Suprapubic skin (tissue), 4 donors: ENCODE results near the gene CCDC40. TPM values are rescaled to one million over a fixed set of nuclear protein-coding genes. Genes with fewer than 3 reads are reported as not detected.
A peak's percentile ranks its signal among the peaks of the same experiment; 100 is the strongest.

Experiments
- DNase-seq, 2 donors: peaks; one replicate each; pipeline ENCODE4 v3.0.0-alpha.2; 2019; ENCODE audit warnings: low spot score in 2 of 2
- H3K27ac ChIP-seq: fragments of 200-600 bp; sonication (generic); one replicate; pipeline ENCODE4 v1.5.1; 2019
- H3K27me3 ChIP-seq: fragments of 200-600 bp; sonication (generic); one replicate; pipeline ENCODE4 v1.5.1; 2019
- H3K36me3 ChIP-seq: fragments of 200-600 bp; sonication (generic); one replicate; pipeline ENCODE4 v1.5.1; 2019
- H3K4me1 ChIP-seq: fragments of 200-600 bp; sonication (generic); one replicate; pipeline ENCODE4 v1.5.1; 2019
- H3K4me3 ChIP-seq: fragments of 200-600 bp; sonication (generic); one replicate; pipeline ENCODE4 v1.5.1; 2019; ENCODE audit warnings: mild to moderate bottlenecking
- H3K9me3 ChIP-seq: fragments of 200-600 bp; sonication (generic); one replicate; pipeline ENCODE4 v1.5.1; 2019
- EP300 ChIP-seq: sonication (generic); formaldehyde crosslinking; IDR thresholded peaks from one replicate; pipeline ENCODE4 v1.6.1; 2017; ENCODE audit warnings: antibody characterized with exemption
- POLR2A ChIP-seq, 2 donors: fragments of 450-650 bp; IDR thresholded peaks; one replicate each; pipeline ENCODE4 v1.6.1; 2017; ENCODE audit warnings: antibody characterized with exemption in 2 of 2, mild to moderate bottlenecking in 2 of 2, moderate library complexity in 2 of 2
- POLR2AphosphoS5 ChIP-seq, 3 donors: sonication (generic); formaldehyde crosslinking; IDR thresholded peaks; one replicate each; pipeline ENCODE4 v1.6.1; 2017; ENCODE audit warnings: antibody characterized with exemption in 3 of 3
- WGBS: methylation state at CpG from one replicate; pipeline ENCODE4 v1.1.5; 2018; 5-methylcytosine and 5-hydroxymethylcytosine counted together
- total RNA-seq, 4 donors: library from RNA; depleted of rRNA; stranded (reverse); fragments of >200 nt; gene quantifications; one replicate each; pipeline ENCODE4 v1.1.0, GENCODE V29; 2016
- TF ChIP-seq, protein P1 (sequence below), 2 donors: fragments of 200-600 bp in 1 of 2; fragments of 450-650 bp in 1 of 2; sonication (generic) in 1 of 2; IDR thresholded peaks; one replicate each; pipeline ENCODE4 v1.5.1; 2016 to 2019; ENCODE audit warnings: antibody characterized with exemption in 2 of 2, mild to moderate bottlenecking in 1 of 2, moderate library complexity in 1 of 2

CCDC40 gene
- total RNA-seq, 4 donors from 2014 or later: 1.2 to 4.4 (median 2.9) TPM

DNA sequence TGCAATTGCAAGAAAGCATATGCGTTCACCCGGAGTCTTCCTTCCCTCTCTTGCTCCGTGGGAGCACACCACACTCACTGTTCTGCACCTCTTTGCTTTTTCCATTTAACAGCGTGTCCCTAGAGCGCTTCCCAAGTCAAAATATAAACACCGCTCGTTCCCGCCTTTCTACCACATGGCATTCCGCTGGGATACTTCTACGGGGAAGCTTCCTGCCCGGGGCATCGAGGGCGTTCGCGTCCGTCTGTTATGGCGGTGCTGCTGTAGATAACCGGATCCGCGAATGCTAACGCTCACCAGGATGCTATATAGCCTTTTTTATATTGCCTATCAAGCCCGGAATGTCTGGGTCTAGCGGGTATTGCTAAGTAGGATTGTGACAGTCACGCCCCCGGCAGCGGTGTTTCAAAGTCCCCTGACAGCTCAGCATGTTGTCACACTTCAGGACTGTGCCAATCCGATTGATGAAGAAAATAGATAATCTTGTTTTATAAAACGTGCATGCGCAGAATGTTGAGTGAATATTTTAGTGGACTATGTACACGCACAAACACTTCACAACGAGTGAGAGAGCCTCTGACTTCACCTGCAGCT, 31.0 kb downstream of the CCDC40 start:
- H3K36me3 ChIP-seq: no peaks in the 10 kb centered on the region
- 96% methylated on average over 31 of the region's 31 CpGs for WGBS
- H3K27me3 ChIP-seq: no peaks in the 10 kb centered on the region
- H3K4me3 ChIP-seq: no peak overlapping the region
- no peak for TF ChIP-seq POLR2A (IDR thresholded peaks at IDR 0.05)
- no peak for TF ChIP-seq POLR2AphosphoS5 (IDR thresholded peaks at IDR 0.05)
- TF ChIP-seq, protein P1, sequence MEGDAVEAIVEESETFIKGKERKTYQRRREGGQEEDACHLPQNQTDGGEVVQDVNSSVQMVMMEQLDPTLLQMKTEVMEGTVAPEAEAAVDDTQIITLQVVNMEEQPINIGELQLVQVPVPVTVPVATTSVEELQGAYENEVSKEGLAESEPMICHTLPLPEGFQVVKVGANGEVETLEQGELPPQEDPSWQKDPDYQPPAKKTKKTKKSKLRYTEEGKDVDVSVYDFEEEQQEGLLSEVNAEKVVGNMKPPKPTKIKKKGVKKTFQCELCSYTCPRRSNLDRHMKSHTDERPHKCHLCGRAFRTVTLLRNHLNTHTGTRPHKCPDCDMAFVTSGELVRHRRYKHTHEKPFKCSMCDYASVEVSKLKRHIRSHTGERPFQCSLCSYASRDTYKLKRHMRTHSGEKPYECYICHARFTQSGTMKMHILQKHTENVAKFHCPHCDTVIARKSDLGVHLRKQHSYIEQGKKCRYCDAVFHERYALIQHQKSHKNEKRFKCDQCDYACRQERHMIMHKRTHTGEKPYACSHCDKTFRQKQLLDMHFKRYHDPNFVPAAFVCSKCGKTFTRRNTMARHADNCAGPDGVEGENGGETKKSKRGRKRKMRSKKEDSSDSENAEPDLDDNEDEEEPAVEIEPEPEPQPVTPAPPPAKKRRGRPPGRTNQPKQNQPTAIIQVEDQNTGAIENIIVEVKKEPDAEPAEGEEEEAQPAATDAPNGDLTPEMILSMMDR (IDR thresholded peaks at IDR 0.05): no peak
- TF ChIP-seq EP300: no peak
- H3K4me1 ChIP-seq: peaks cover 24% of the 10 kb centered on the region
- no peak overlapping the region for H3K27ac ChIP-seq
- no peaks in the 10 kb centered on the region for H3K9me3 ChIP-seq
- DNase-seq: no peak

DNA sequence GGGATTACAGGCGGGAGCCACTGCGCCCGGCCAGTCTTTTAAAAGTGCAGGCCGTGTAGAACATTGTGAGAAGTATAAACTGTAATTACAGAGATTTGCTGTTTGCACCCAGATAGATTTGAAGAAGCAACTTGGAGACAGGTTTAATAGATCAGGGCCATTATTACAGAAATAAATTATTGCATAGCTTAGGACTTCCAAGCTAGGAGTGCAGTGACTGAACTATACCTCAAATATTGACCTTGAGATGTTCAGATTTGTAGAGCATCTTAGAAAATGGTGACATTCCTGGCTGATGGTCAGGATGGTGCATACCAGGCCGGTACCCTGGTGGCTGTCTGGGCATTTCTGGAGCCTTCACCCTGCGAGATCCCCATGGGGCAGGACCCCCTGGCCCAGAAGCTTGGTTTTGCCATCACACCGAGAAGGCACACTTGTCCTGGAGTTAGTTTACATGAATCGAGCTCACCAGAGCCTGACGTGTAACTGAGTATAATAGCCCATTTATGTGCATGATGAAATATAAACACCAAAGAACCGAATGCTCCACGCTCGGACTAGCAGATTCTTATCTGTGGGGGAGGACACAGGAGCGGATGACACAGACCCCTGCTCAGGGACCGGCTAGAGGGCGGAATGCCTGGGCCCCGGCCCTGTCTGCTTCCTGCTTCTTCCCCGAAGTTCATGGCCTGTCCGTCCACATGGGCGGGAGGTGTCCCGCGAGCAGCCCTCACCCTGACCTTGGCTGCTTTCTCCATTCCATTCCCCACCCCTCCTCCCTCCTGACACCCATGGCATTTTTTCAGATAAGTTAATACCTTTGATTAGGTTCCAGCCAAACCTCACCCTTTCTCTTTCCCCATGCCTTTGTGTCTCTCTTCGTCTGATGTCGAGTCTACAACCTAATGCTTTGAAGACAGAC, 32.1 kb downstream of the CCDC40 start:
- Histone ChIP-seq H3K4me3 (no peak overlapping the region), H3K27me3 (no peaks in the 10 kb centered on the region), H3K9me3 (no peaks in the 10 kb centered on the region), H3K4me1 (peaks cover 24% of the 10 kb centered on the region), H3K27ac (no peak overlapping the region), H3K36me3 (no peaks in the 10 kb centered on the region)
- TF ChIP-seq POLR2A (IDR thresholded peaks at IDR 0.05) (no peak), POLR2AphosphoS5 (IDR thresholded peaks at IDR 0.05) (no peak), EP300 (no peak)
- TF ChIP-seq, protein P1 (IDR thresholded peaks at IDR 0.05): no peak
- 75% methylated on average over 22 of the region's 23 CpGs for WGBS
- no peak for DNase-seq

DNA sequence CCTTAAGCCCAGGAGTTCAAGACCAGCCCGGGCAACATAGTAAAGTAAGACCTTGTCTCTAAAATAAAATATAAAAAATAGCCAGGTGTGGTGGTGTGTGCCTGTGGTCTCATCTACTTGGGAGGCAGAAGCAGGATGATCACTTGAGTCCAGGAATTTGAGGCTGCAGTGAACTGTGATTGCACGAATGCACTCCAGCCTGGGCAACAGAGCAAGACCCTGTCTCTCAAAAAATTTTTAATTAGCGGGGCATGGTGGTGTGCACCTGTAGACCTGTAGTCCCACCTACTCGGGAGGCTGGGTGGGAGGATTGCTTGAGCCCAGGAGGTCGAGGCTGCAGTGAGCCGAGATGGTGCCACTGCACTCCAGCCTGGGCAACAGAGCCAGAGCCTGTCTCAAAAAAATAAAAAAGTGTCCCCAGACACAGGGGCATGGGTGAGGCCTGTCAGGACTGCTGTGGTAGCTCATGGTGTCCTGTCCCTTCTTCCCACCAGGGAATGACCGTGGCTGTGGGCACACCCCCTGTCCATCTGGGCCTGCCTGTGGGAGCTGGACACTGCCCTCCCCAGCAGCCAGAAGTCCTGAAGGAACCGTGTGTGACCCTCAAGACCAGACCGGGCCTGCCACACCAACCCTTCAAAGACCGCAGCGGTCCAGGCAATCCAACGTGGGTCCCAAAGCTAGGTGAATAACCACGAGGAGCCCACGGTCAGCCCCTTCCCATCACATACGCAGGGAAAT, 34.1 kb downstream of the CCDC40 start:
- no peaks in the 10 kb centered on the region for H3K9me3 ChIP-seq
- no peaks in the 10 kb centered on the region for H3K36me3 ChIP-seq
- 85% methylated on average over 15 of the region's 15 CpGs for WGBS
- no peak for DNase-seq
- peak overlapping the region; percentile 83 for H3K27ac ChIP-seq
- H3K27me3 ChIP-seq: no peaks in the 10 kb centered on the region
- peak overlapping the region; percentile 44 for H3K4me3 ChIP-seq
- H3K4me1 ChIP-seq: peaks cover 19% of the 10 kb centered on the region
- TF ChIP-seq EP300 (no peak), POLR2A (IDR thresholded peaks at IDR 0.05) (no peak), POLR2AphosphoS5 (IDR thresholded peaks at IDR 0.05) (no peak)
- TF ChIP-seq, protein P1 (IDR thresholded peaks at IDR 0.05): no peak

DNA sequence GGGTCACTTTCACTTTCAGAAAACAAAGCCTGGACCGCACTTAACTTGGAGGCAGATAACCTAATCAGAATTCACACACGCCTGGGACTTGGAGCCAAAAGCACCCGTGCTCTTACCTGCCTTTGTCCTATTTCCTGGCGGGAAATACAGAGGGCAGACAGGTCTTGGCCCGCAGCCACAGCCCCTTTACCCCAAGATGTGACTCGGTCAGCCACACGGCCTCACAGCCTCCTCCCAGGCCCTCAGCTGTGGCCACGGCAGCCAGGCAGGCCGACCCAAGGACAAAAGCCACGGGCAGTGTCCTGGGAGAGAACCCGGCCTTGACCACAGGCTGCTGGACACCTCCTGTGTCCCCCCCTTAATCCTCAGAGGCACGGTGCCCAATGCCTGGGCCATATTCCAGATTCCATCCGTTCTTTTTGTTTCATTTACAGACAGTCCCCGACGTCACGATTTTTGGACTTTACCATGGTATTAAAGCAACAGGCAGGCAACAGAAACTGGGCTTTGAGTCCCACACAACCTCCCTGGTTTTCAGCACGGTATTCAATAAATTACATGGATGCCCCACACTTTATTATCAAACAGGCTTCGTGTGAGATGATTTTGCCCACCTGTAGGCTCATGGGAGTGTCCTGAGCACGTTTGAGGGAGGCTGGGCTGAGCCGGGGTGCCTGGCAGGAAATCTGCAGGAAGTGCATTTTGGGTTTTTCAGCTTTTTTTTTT, 34.8 kb downstream of the CCDC40 start:
- H3K4me1 ChIP-seq: peaks cover 19% of the 10 kb centered on the region
- H3K4me3 ChIP-seq: peak overlapping the region; percentile 44
- H3K36me3 ChIP-seq: no peaks in the 10 kb centered on the region
- H3K9me3 ChIP-seq: no peaks in the 10 kb centered on the region
- no peak for DNase-seq
- 49% methylated on average over 19 of the region's 20 CpGs for WGBS
- TF ChIP-seq, protein P1 (IDR thresholded peaks at IDR 0.05): no peak
- TF ChIP-seq POLR2A (IDR thresholded peaks at IDR 0.05): no peak
- no peak for TF ChIP-seq POLR2AphosphoS5 (IDR thresholded peaks at IDR 0.05)
- TF ChIP-seq EP300: no peak
- H3K27ac ChIP-seq: peak overlapping the region; percentile 83
- no peaks in the 10 kb centered on the region for H3K27me3 ChIP-seq
